GM23248 (cell line): ENCODE measurements around the gene RAMP3.

Experiments
- EZH2 ChIP-seq: fragments of 200-600 bp; sonication (generic); IDR thresholded peaks from 2 replicates; pipeline ENCODE4 v1.6.1; 2018; ENCODE audit warnings: antibody characterized with exemption, mild to moderate bottlenecking; ENCODE audit not compliant: insufficient read depth, poor library complexity, severe bottlenecking
- EZH2phosphoT487 ChIP-seq: fragments of 200-600 bp; sonication (generic); IDR thresholded peaks from 2 replicates; pipeline ENCODE4 v1.6.1; 2018; ENCODE audit warnings: antibody characterized with exemption, moderate library complexity, mild to moderate bottlenecking, low read depth; ENCODE audit not compliant: insufficient read depth

- TF ChIP-seq EZH2: no peak
- no peak for TF ChIP-seq EZH2phosphoT487
Observed at GRCh38 chr7:45199506-45199905, 41.9 kb downstream of the RAMP3 start.
